Measurements from ENCODE around the gene TXNRD3. TPM values are rescaled to one million over a fixed set of nuclear protein-coding genes. Genes with fewer than 3 reads are reported as not detected.

Gene TXNRD3
- total and polyA plus RNA-seq, 4 donors, result 7.0 to 11.0 (median 7.7) TPM

DNA sequence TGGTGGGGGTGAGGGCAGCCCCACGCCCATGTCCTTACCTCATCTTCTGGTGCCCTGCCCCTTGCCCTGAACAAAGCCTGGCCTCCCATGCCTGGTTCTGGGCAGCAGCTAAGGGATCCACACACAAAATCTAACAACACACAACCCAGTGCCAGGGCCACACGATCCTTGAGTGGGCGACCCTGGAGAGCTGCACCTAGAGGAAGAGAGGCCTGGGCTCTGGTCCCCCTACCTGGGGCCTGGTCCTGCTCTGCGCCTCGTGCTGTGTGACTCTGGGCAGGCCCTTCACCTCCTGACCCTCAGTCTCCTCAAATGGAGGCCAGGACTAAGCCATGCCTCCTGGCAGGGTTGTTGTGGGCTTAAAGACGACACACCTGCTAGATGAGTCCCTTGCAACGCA is 76.2 kb downstream of the TXNRD3 start:
- H3K4me1 ChIP-seq (ENCODE audit: control insufficient read depth in 4 of 4, insufficient read depth in 4 of 4, low read length in 3 of 4), result no peaks in the 10 kb centered on the region
- WGBS, result 93% methylated on average over 7 of the region's 7 CpGs
- no peaks in the 10 kb centered on the region for H3K27me3 ChIP-seq (ENCODE audit: control insufficient read depth in 4 of 4, insufficient read depth in 4 of 4, low read length in 3 of 4)
- TF ChIP-seq EGR1 (IDR thresholded peaks at IDR 0.05; ENCODE audit: low read depth in 2 of 2), result no peak
- TF ChIP-seq FOXA1 (IDR thresholded peaks at IDR 0.05), result no peak
- TF ChIP-seq TAF1 (conservative IDR thresholded peaks at IDR 0.05), result no peak
- TF ChIP-seq RXRA (IDR thresholded peaks at IDR 0.05), result no peak
- TF ChIP-seq YY1 (IDR thresholded peaks at IDR 0.05), result no peak
- TF ChIP-seq, protein P1, sequence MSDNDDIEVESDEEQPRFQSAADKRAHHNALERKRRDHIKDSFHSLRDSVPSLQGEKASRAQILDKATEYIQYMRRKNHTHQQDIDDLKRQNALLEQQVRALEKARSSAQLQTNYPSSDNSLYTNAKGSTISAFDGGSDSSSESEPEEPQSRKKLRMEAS (IDR thresholded peaks at IDR 0.05), result no peak
- no peak for TF ChIP-seq HNF4G (IDR thresholded peaks at IDR 0.05)
- no peak for TF ChIP-seq NR2F2 (IDR thresholded peaks at IDR 0.05)
- TF ChIP-seq, protein P2, sequence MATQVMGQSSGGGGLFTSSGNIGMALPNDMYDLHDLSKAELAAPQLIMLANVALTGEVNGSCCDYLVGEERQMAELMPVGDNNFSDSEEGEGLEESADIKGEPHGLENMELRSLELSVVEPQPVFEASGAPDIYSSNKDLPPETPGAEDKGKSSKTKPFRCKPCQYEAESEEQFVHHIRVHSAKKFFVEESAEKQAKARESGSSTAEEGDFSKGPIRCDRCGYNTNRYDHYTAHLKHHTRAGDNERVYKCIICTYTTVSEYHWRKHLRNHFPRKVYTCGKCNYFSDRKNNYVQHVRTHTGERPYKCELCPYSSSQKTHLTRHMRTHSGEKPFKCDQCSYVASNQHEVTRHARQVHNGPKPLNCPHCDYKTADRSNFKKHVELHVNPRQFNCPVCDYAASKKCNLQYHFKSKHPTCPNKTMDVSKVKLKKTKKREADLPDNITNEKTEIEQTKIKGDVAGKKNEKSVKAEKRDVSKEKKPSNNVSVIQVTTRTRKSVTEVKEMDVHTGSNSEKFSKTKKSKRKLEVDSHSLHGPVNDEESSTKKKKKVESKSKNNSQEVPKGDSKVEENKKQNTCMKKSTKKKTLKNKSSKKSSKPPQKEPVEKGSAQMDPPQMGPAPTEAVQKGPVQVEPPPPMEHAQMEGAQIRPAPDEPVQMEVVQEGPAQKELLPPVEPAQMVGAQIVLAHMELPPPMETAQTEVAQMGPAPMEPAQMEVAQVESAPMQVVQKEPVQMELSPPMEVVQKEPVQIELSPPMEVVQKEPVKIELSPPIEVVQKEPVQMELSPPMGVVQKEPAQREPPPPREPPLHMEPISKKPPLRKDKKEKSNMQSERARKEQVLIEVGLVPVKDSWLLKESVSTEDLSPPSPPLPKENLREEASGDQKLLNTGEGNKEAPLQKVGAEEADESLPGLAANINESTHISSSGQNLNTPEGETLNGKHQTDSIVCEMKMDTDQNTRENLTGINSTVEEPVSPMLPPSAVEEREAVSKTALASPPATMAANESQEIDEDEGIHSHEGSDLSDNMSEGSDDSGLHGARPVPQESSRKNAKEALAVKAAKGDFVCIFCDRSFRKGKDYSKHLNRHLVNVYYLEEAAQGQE (IDR thresholded peaks at IDR 0.05), result no peak
- TF ChIP-seq GABPA (IDR thresholded peaks at IDR 0.05 in 1 of 2, conservative IDR thresholded peaks at IDR 0.05 in 1 of 2), result no peak
- TF ChIP-seq RAD21 (IDR thresholded peaks at IDR 0.05), result no peak
- H3K9me3 ChIP-seq (ENCODE audit: control insufficient read depth in 4 of 4, low read length in 3 of 4), result peaks cover 0 to 2% (median 0%) of the 10 kb centered on the region in 4 donors
- no peaks in the 10 kb centered on the region for H3K36me3 ChIP-seq (ENCODE audit: control insufficient read depth in 4 of 4, insufficient read depth in 3 of 4, low read depth in 1 of 4, low read length in 3 of 4)
- H3K4me3 ChIP-seq (ENCODE audit: low read depth in 1 of 3, low read length in 3 of 3), result no peak overlapping the region
- H3K27ac ChIP-seq (ENCODE audit: low read depth in 1 of 2, low read length in 2 of 2), result no peak overlapping the region
- DNase-seq (ENCODE audit: low spot score), result no peak
- H3K9ac ChIP-seq (ENCODE audit: low read depth in 1 of 2, low read length in 2 of 2), result no peak overlapping the region

DNA sequence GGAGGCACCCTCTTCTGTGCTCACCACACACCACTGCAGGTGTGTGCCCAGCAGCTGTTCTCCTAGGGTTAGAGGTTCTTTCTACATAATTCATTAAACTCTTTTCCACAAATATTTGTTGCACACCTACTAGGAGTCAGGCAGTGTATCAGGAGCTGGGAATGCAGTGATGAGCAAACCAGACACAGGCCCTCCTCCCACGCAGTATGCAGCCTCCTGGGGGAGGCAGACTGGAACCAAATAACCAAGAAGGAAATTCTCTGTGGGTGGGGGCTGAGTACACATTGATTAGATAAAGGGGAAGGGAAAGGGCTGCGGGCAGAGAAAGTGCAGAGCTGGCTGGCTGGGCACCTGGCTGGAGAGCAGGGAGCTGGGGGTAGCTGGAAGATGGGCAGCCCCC is 77.7 kb downstream of the TXNRD3 start:
- no peaks in the 10 kb centered on the region for H3K36me3 ChIP-seq (ENCODE audit: control insufficient read depth in 4 of 4, insufficient read depth in 3 of 4, low read depth in 1 of 4, low read length in 3 of 4)
- no peak for TF ChIP-seq NR2F2 (IDR thresholded peaks at IDR 0.05)
- no peak for TF ChIP-seq FOXA2 (IDR thresholded peaks at IDR 0.05)
- no peak for TF ChIP-seq RAD21 (IDR thresholded peaks at IDR 0.05)
- no peak for TF ChIP-seq JUND (IDR thresholded peaks at IDR 0.05)
- TF ChIP-seq GABPA (IDR thresholded peaks at IDR 0.05 in 1 of 2, conservative IDR thresholded peaks at IDR 0.05 in 1 of 2), result no peak
- no peak for TF ChIP-seq RXRA (IDR thresholded peaks at IDR 0.05)
- no peak for TF ChIP-seq TAF1 (conservative IDR thresholded peaks at IDR 0.05)
- TF ChIP-seq, protein P3, sequence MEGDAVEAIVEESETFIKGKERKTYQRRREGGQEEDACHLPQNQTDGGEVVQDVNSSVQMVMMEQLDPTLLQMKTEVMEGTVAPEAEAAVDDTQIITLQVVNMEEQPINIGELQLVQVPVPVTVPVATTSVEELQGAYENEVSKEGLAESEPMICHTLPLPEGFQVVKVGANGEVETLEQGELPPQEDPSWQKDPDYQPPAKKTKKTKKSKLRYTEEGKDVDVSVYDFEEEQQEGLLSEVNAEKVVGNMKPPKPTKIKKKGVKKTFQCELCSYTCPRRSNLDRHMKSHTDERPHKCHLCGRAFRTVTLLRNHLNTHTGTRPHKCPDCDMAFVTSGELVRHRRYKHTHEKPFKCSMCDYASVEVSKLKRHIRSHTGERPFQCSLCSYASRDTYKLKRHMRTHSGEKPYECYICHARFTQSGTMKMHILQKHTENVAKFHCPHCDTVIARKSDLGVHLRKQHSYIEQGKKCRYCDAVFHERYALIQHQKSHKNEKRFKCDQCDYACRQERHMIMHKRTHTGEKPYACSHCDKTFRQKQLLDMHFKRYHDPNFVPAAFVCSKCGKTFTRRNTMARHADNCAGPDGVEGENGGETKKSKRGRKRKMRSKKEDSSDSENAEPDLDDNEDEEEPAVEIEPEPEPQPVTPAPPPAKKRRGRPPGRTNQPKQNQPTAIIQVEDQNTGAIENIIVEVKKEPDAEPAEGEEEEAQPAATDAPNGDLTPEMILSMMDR (IDR thresholded peaks at IDR 0.05; ENCODE audit: low read depth, low read length, missing input control), result no peak
- TF ChIP-seq HNF4A (conservative IDR thresholded peaks at IDR 0.05), result no peak
- TF ChIP-seq, protein P4, sequence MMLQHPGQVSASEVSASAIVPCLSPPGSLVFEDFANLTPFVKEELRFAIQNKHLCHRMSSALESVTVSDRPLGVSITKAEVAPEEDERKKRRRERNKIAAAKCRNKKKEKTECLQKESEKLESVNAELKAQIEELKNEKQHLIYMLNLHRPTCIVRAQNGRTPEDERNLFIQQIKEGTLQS (IDR thresholded peaks at IDR 0.05), result no peak
- TF ChIP-seq, protein P1 (IDR thresholded peaks at IDR 0.05), result no peak
- TF ChIP-seq SP1 (IDR thresholded peaks at IDR 0.05), result no peak
- no peak for TF ChIP-seq EGR1 (IDR thresholded peaks at IDR 0.05; ENCODE audit: low read depth in 2 of 2)
- TF ChIP-seq YY1 (IDR thresholded peaks at IDR 0.05), result no peak
- TF ChIP-seq, protein P5, sequence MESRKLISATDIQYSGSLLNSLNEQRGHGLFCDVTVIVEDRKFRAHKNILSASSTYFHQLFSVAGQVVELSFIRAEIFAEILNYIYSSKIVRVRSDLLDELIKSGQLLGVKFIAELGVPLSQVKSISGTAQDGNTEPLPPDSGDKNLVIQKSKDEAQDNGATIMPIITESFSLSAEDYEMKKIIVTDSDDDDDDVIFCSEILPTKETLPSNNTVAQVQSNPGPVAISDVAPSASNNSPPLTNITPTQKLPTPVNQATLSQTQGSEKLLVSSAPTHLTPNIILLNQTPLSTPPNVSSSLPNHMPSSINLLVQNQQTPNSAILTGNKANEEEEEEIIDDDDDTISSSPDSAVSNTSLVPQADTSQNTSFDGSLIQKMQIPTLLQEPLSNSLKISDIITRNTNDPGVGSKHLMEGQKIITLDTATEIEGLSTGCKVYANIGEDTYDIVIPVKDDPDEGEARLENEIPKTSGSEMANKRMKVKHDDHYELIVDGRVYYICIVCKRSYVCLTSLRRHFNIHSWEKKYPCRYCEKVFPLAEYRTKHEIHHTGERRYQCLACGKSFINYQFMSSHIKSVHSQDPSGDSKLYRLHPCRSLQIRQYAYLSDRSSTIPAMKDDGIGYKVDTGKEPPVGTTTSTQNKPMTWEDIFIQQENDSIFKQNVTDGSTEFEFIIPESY (IDR thresholded peaks at IDR 0.05), result no peak
- TF ChIP-seq FOXA1 (IDR thresholded peaks at IDR 0.05), result no peak
- no peak for TF ChIP-seq HNF4G (IDR thresholded peaks at IDR 0.05)
- TF ChIP-seq, protein P2 (IDR thresholded peaks at IDR 0.05), result no peak
- H3K27ac ChIP-seq (ENCODE audit: low read depth in 1 of 2, low read length in 2 of 2), result no peak overlapping the region
- peaks cover 0 to 1% (median 0%) of the 10 kb centered on the region in 4 donors for H3K9me3 ChIP-seq (ENCODE audit: control insufficient read depth in 4 of 4, low read length in 3 of 4)
- H3K27me3 ChIP-seq (ENCODE audit: control insufficient read depth in 4 of 4, insufficient read depth in 4 of 4, low read length in 3 of 4), result no peaks in the 10 kb centered on the region
- no peak for DNase-seq (ENCODE audit: low spot score)
- H3K9ac ChIP-seq (ENCODE audit: low read depth in 1 of 2, low read length in 2 of 2), result no peak overlapping the region
- H3K4me1 ChIP-seq (ENCODE audit: control insufficient read depth in 4 of 4, insufficient read depth in 4 of 4, low read length in 3 of 4), result no peaks in the 10 kb centered on the region
- no peak overlapping the region for H3K4me3 ChIP-seq (ENCODE audit: low read depth in 1 of 3, low read length in 3 of 3)
- WGBS, result 86% methylated on average over 2 of the region's 2 CpGs

Measured in liver (tissue), 9 donors.